ENCODE results near the gene MIOX. TPM values are rescaled to one million over a fixed set of nuclear protein-coding genes. Genes with fewer than 3 reads are reported as not detected.
A peak's percentile ranks its signal among the peaks of the same experiment; 100 is the strongest.

The MIOX gene
- total and polyA plus RNA-seq, 11 donors: not detected

- intact Hi-C loops (cut with DNase I): loop anchor here in 4 of 10 donors (1.0 to 10.0 kb wide), 6 partner anchors 16 to 264 kb away; partner anchors contain the start of genes HDAC10 (in 2 of the 4), SCO2 (in 2 of the 4), CHKB (in 1 of the 4) and SYCE3 (in 1 of the 4)
- Histone ChIP-seq H3K4me1 (peaks cover 8 to 31% (median 23%) of the 10 kb centered on the region in 12 donors), H3K4me3 (peak overlapping the region; percentile 67 to 97 (median 78)), H3K27me3 (no peaks in the 10 kb centered on the region), H3K9me3 (no peaks in the 10 kb centered on the region), H3K36me3 (peaks cover 0 to 39% (median 23%) of the 10 kb centered on the region in 9 donors), H3K27ac (peak overlapping the region in 10 of 12 donors; percentile 78 to 93 (median 90))
- 7 to 14% (median 10%) methylated on average over 3 of the region's 3 CpGs for WGBS, 4 donors
- ATAC-seq: no peak
- no peak for TF ChIP-seq CTCF (IDR thresholded peaks at IDR 0.05)
- TF ChIP-seq POLR2A (IDR thresholded peaks at IDR 0.05): no peak
- DNase-seq: no peak
Observed at GRCh38 chr22:50508897-50509296, 22.2 kb downstream of the MIOX start.

- Histone ChIP-seq H3K4me1 (peaks cover 0 to 15% (median 11%) of the 10 kb centered on the region in 12 donors), H3K36me3 (peaks cover 0 to 39% (median 28%) of the 10 kb centered on the region in 9 donors), H3K27ac (no peak overlapping the region), H3K4me3 (no peak overlapping the region), H3K9me3 (no peaks in the 10 kb centered on the region), H3K27me3 (no peaks in the 10 kb centered on the region)
- DNase-seq (no peak), ATAC-seq (no peak)
- TF ChIP-seq CTCF (IDR thresholded peaks at IDR 0.05) (no peak), POLR2A (IDR thresholded peaks at IDR 0.05) (no peak)
- WGBS, 4 donors: 95 to 98% (median 96%) methylated on average over 11 to 15 of the region's 15 CpGs
- intact Hi-C loops (cut with DNase I): no loop called here
Observed at GRCh38 chr22:50513175-50513574, 26.5 kb downstream of the MIOX start.

GRCh38 chr22:50516068-50516467 is 29.4 kb downstream of the MIOX start:
- TF ChIP-seq POLR2A (IDR thresholded peaks at IDR 0.05): no peak
- Histone ChIP-seq H3K4me1 (no peaks in the 10 kb centered on the region), H3K27ac (no peak overlapping the region), H3K4me3 (no peak overlapping the region), H3K9me3 (no peaks in the 10 kb centered on the region), H3K27me3 (no peaks in the 10 kb centered on the region), H3K36me3 (peaks cover 0 to 62% (median 48%) of the 10 kb centered on the region in 9 donors)
- 90 to 100% (median 91%) methylated on average over 5 to 8 of the region's 8 CpGs for WGBS, 4 donors
- ATAC-seq (no peak), DNase-seq (no peak)
- intact Hi-C loops (cut with DNase I): no loop called here

- Histone ChIP-seq H3K4me3 (no peak overlapping the region), H3K36me3 (peaks cover 0 to 69% (median 56%) of the 10 kb centered on the region in 9 donors), H3K9me3 (no peaks in the 10 kb centered on the region), H3K27me3 (no peaks in the 10 kb centered on the region), H3K27ac (no peak overlapping the region), H3K4me1 (no peaks in the 10 kb centered on the region)
- intact Hi-C loops (cut with DNase I): no loop called here
- TF ChIP-seq POLR2A (IDR thresholded peaks at IDR 0.05) (no peak), CTCF (IDR thresholded peaks at IDR 0.05) (no peak)
- no peak for DNase-seq
- peak in 1 of 4 donors; percentile 4 for ATAC-seq
- 73 to 82% (median 80%) methylated on average over 16 of the region's 16 CpGs for WGBS, 4 donors
Observed at GRCh38 chr22:50516891-50517290, 30.2 kb downstream of the MIOX start.
